Nephron (organoid): Measurements from ENCODE around the gene UAP1.
A peak's percentile ranks its signal among the peaks of the same experiment; 100 is the strongest.

Experiments
- H3K27ac Mint-ChIP-seq, 3 experiments: 2 replicates each; pipeline ENCODE4 v1.8.0; 2020; ENCODE audit warnings: mixed read lengths in 3 of 3, mild to moderate bottlenecking in 2 of 3, moderate library complexity in 1 of 3
- H3K27me3 Mint-ChIP-seq: 2 replicates; pipeline ENCODE4 v1.8.0; 2021; ENCODE audit warnings: low read depth, mild to moderate bottlenecking, moderate library complexity, mixed read lengths
- H3K36me3 Mint-ChIP-seq: 2 replicates; pipeline ENCODE4 v1.8.0; 2020; ENCODE audit warnings: low read depth, mixed read lengths
- H3K4me1 Mint-ChIP-seq: 2 replicates; pipeline ENCODE4 v1.8.0; 2020; ENCODE audit warnings: mixed read lengths
- H3K4me3 Mint-ChIP-seq, 3 experiments: 2 replicates each; pipeline ENCODE4 v1.8.0; 2020; ENCODE audit warnings: mild to moderate bottlenecking in 3 of 3, mixed read lengths in 3 of 3, moderate library complexity in 2 of 3
- H3K9me3 Mint-ChIP-seq: 2 replicates; pipeline ENCODE4 v1.8.0; 2020; ENCODE audit warnings: mixed read lengths
- TF ChIP-seq, protein P1 (sequence below), 3 experiments: fragments of 200-600 bp; sonication (generic); IDR thresholded peaks; one replicate each; pipeline ENCODE4 v1.5.0; 2021; ENCODE audit warnings: antibody characterized with exemption in 3 of 3; ENCODE audit not compliant: unreplicated experiment in 3 of 3

The UAP1 gene

GRCh38 chr1:162536511-162536910 is 25.0 kb upstream of the UAP1 start:
- Mint-ChIP-seq H3K4me3 (no peak overlapping the region), H3K27me3 (no peaks in the 10 kb centered on the region), H3K27ac (no peak overlapping the region), H3K36me3 (peaks cover 8% of the 10 kb centered on the region), H3K4me1 (peaks cover under 1% of the 10 kb centered on the region), H3K9me3 (peaks cover 3% of the 10 kb centered on the region)
- TF ChIP-seq, protein P1, sequence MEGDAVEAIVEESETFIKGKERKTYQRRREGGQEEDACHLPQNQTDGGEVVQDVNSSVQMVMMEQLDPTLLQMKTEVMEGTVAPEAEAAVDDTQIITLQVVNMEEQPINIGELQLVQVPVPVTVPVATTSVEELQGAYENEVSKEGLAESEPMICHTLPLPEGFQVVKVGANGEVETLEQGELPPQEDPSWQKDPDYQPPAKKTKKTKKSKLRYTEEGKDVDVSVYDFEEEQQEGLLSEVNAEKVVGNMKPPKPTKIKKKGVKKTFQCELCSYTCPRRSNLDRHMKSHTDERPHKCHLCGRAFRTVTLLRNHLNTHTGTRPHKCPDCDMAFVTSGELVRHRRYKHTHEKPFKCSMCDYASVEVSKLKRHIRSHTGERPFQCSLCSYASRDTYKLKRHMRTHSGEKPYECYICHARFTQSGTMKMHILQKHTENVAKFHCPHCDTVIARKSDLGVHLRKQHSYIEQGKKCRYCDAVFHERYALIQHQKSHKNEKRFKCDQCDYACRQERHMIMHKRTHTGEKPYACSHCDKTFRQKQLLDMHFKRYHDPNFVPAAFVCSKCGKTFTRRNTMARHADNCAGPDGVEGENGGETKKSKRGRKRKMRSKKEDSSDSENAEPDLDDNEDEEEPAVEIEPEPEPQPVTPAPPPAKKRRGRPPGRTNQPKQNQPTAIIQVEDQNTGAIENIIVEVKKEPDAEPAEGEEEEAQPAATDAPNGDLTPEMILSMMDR (IDR thresholded peaks at IDR 0.05; ENCODE audit: unreplicated experiment in 3 of 3) = no peak

DNA sequence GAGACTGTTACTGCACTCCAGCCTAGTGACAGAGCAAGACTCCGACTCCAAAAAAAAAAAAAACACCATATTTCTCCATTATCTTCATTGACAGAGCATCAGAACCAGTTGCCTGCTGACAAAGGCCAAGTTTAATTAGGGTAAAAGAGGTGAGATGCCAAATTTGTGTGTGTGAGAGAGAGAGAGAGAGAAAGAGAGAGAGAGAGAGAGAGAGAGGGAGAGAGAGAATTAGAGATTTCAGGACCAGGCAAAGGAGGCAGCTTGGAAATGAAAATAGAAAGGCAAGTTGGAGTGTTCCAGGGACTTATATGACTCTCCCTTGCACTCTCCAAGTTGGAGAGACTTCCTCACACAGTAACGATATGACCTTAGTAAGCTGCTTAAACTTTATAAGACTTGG is 24.3 kb upstream of the UAP1 start:
- Mint-ChIP-seq H3K4me1 (peaks cover 7% of the 10 kb centered on the region), H3K27ac (no peak overlapping the region), H3K4me3 (no peak overlapping the region), H3K36me3 (peaks cover 4% of the 10 kb centered on the region), H3K9me3 (peaks cover 3% of the 10 kb centered on the region), H3K27me3 (no peaks in the 10 kb centered on the region)
- TF ChIP-seq, protein P1 (IDR thresholded peaks at IDR 0.05; ENCODE audit: unreplicated experiment in 3 of 3) = no peak

- Mint-ChIP-seq H3K27me3 (no peaks in the 10 kb centered on the region), H3K4me3 (no peak overlapping the region), H3K4me1 (peaks cover 7% of the 10 kb centered on the region), H3K9me3 (peaks cover 8% of the 10 kb centered on the region), H3K27ac (no peak overlapping the region), H3K36me3 (peaks cover 4% of the 10 kb centered on the region)
- TF ChIP-seq, protein P1 (IDR thresholded peaks at IDR 0.05; ENCODE audit: unreplicated experiment in 3 of 3) = no peak
These were observed 22.6 kb upstream of the UAP1 start for GRCh38 chr1:162538815-162539431.

- peak overlapping the region in 2 of 3 experiments; percentile 25 to 43 for H3K27ac Mint-ChIP-seq
- H3K9me3 Mint-ChIP-seq = peaks cover 8% of the 10 kb centered on the region
- peaks cover 4% of the 10 kb centered on the region for H3K36me3 Mint-ChIP-seq
- peaks cover 7% of the 10 kb centered on the region for H3K4me1 Mint-ChIP-seq
- TF ChIP-seq, protein P1 (IDR thresholded peaks at IDR 0.05; ENCODE audit: unreplicated experiment in 3 of 3) = no peak
- no peaks in the 10 kb centered on the region for H3K27me3 Mint-ChIP-seq
- H3K4me3 Mint-ChIP-seq = no peak overlapping the region
These were observed 19.8 kb upstream of the UAP1 start for GRCh38 chr1:162541619-162542141.

DNA sequence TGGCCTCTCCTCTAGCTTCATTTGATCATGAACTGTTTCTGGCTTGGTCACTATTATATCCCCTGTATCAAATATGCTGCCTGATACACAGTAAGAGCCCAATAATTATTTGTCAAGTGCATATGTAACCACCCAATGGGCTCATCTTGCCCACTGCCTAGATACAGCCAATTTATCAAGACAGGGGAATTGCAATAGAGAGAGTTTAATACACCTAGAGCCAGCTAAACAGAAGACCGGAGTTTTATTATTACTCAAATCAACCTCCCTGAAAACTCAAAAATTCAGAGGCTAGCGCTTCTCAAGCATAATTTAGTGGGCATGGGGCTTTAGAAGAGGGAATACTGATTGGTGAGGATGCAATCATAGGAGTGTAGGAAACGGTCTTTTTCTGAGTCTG is 18.3 kb upstream of the UAP1 start:
- no peak overlapping the region for H3K4me3 Mint-ChIP-seq
- peaks cover 7% of the 10 kb centered on the region for H3K4me1 Mint-ChIP-seq
- H3K36me3 Mint-ChIP-seq = peaks cover 4% of the 10 kb centered on the region
- H3K9me3 Mint-ChIP-seq = peaks cover 8% of the 10 kb centered on the region
- TF ChIP-seq, protein P1 (IDR thresholded peaks at IDR 0.05; ENCODE audit: unreplicated experiment in 3 of 3) = no peak
- H3K27ac Mint-ChIP-seq = no peak overlapping the region
- no peaks in the 10 kb centered on the region for H3K27me3 Mint-ChIP-seq

DNA sequence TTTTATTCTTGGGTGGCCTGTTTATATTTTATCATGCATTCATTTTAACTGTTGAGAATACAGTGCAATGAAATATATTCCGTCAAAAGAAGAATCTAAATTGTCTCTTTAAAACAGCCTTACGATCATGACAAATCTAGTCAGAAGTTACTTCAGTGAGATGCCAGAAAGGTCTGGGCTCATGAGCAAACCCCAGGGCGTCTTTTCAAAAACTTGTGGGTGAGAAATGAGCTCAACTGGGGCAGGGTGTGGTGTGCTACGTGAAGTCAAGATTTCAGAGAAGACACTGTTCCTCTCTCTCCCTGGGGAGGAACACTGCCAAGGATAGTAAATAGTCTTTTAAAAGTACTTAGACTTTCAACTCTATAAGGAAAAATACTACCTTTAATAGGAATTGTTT is 13.4 kb upstream of the UAP1 start:
- Mint-ChIP-seq H3K27me3 (no peaks in the 10 kb centered on the region), H3K9me3 (peaks cover 3% of the 10 kb centered on the region), H3K4me3 (no peak overlapping the region), H3K4me1 (no peaks in the 10 kb centered on the region), H3K36me3 (no peaks in the 10 kb centered on the region), H3K27ac (no peak overlapping the region)
- TF ChIP-seq, protein P1 (IDR thresholded peaks at IDR 0.05; ENCODE audit: unreplicated experiment in 3 of 3) = no peak
